GM12865 (cell line): ENCODE data around the gene RSPH9.

ENCODE experiments used
- DNase-seq: peaks from one replicate; pipeline ENCODE4 v3.0.0; 2010; ENCODE audit warnings: low read depth
- H3K4me3 ChIP-seq: 2 replicates; pipeline ENCODE4 v1.5.1; 2011; ENCODE audit warnings: mild to moderate bottlenecking, low read depth, low read length, control low read depth
- CTCF ChIP-seq: IDR thresholded peaks from 2 replicates; pipeline ENCODE4 v1.5.1; 2011; ENCODE audit warnings: low read length, control low read depth, low read depth, inconsistent platforms; ENCODE audit not compliant: insufficient read depth; ENCODE audit errors: missing control alignments

Gene RSPH9

GRCh38 chr6:43622541-43622940 lies 22.3 kb upstream of the RSPH9 start:
- no peak for DNase-seq
- TF ChIP-seq CTCF = no peak

DNA sequence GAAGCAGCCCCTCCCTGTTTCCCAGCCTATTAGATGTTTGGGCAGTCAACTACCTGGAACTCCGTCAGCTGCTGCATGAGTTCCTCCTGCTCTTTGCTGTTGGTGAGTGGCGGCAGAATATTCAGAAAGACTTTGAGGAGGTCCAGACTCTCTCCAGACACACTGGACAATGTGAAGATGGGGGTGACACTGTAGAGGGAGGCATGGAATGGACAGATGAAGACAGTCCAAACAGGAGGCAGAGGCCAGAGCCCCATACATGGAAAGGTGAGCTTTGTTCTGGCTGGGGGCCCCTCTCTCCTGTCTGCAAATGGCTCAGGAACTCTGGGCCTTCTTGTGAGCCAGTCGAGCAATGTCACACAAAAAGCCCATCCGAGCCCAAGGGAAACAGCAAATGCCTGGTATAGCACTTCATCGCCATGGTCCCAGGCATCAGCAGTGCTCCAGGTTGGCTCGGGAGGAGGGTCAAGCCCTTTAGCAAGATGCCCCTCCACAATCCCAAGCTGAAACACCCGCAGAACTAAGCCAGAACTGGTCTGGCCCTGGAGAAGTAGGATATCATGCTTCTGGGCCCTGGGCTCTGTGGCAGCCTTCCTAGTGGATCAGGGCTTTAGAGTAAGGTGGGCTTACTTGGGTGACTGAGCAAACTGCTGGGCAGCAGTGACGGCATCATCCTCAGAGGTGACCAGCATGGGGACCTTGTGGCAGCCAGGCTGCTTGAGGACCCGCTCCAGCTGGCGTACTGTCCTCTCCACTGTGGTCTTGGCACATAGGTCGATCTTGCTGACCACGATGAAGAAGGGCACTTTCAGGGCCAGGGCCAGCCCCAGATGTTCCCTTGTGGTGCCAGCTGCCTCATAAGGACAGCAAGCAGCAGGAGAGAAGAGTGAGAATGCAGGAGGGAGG lies 20.7 kb upstream of the RSPH9 start:
- DNase-seq = no peak
- no peak overlapping the region for H3K4me3 ChIP-seq
- no peak for TF ChIP-seq CTCF

More at GRCh38 chr6:43622541-43622940, 22.3 kb upstream of the RSPH9 start:
- no peak overlapping the region for H3K4me3 ChIP-seq

DNA sequence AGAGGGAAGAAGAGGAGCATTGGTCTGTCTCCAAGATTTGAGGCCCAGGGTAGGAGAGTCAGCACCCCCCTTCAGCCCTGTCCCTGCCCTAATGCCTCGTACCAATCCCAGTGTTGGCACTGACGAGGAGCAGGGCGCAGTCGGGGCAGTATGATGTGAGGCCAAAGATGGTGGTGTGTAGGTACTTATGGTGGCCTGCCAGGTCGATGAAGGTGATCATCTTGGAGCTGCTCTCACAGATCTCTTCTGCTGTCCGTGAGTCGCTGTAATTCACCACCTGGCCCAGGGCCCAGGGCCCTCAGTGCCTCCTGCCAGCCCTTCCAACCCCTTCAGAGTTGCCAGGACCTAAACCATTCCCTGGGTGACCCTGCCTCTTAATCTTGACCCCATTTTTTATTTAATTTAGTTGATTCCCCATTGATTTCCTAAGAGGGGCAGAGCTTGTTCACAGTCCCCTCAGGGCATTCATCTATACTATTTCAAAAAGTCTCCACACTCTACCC lies 20.0 kb upstream of the RSPH9 start:
- no peak for DNase-seq
- no peak overlapping the region for H3K4me3 ChIP-seq
- no peak for TF ChIP-seq CTCF

DNA sequence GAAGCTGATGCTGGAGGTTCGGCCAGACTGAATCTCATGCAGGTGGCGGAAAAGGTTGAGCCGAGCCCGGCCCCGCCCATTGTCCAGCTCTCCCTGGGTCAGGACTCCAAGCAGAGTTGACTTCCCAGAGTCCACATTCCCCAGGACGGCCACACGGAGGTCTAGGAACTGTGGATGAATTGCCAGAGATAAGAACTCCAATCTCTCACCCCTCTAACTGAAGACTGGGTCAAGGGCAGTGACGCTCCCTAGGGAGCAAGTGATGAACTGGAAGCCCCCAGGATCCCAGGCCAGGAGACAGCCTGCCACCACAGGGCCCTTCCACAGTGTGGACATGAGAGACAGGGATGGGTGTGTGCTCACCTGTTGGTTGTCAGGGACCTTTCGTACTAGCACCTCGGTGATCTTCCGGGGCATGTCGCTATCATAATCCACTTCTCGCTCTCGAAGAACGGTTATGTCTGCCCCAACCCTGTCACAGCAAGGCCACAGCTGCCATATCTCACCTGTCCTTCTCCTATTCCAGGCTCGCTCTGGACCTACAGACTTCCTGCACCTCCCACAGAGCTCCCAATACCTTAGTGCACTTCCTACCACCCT lies 19.3 kb upstream of the RSPH9 start:
- no peak for TF ChIP-seq CTCF
- DNase-seq = no peak
- no peak overlapping the region for H3K4me3 ChIP-seq

GRCh38 chr6:43627008-43627825 lies 17.6 kb upstream of the RSPH9 start:
- no peak for TF ChIP-seq CTCF
- peak; percentile 61 for DNase-seq
- 0 out of 2 replicates have a peak overlapping the region, but pooled peaks have one; percentile 91 for H3K4me3 ChIP-seq

GRCh38 chr6:43628393-43629103 lies 16.3 kb upstream of the RSPH9 start:
- no peak for TF ChIP-seq CTCF
- H3K4me3 ChIP-seq = peak overlapping the region; percentile 91
- DNase-seq = peak; percentile 69
